D721Med (cell line): ENCODE results near the gene PLCB4.

Source experiments
- DNase-seq: peaks from one replicate; pipeline ENCODE4 v3.0.0; 2011; ENCODE audit warnings: low spot score; ENCODE audit not compliant: insufficient read length
- FAIRE-seq: peaks from 2 replicates; lab custom pipeline; 2011; peaks lifted over from hg19 to GRCh38; lab: Jason Lieb, UNC
- CTCF ChIP-seq: IDR thresholded peaks from 2 replicates; pipeline ENCODE4 v1.5.1; 2012; ENCODE audit warnings: mild to moderate bottlenecking, control low read depth; ENCODE audit not compliant: insufficient read depth; ENCODE audit errors: missing control alignments

The PLCB4 gene

GRCh38 chr20:9054176-9054575, 14.7 kb upstream of the PLCB4 start:
- FAIRE-seq: no peak
- DNase-seq: no peak
- no peak for TF ChIP-seq CTCF

GRCh38 chr20:9059931-9060330, 9.0 kb upstream of the PLCB4 start:
- no peak for TF ChIP-seq CTCF
- DNase-seq (no peak), FAIRE-seq (no peak)

GRCh38 chr20:9061434-9061833, 7.5 kb upstream of the PLCB4 start:
- no peak for TF ChIP-seq CTCF
- FAIRE-seq (no peak), DNase-seq (no peak)

- no peak for FAIRE-seq
- no peak for TF ChIP-seq CTCF
These were observed 6.8 kb upstream of the PLCB4 start for GRCh38 chr20:9062066-9062465.

GRCh38 chr20:9066191-9066590, 2.7 kb upstream of the PLCB4 start:
- no peak for TF ChIP-seq CTCF
- FAIRE-seq: no peak
- no peak for DNase-seq

More at GRCh38 chr20:9062066-9062465, 6.8 kb upstream of the PLCB4 start:
- DNase-seq: no peak

GRCh38 chr20:9068233-9068801, 570 bp upstream of the PLCB4 start:
- FAIRE-seq (no peak), DNase-seq (peak; percentile 25)
- TF ChIP-seq CTCF: no peak

- DNase-seq: no peak
- no peak for FAIRE-seq
- TF ChIP-seq CTCF: no peak
These were observed 1.4 kb downstream of the PLCB4 start for GRCh38 chr20:9070304-9070703.
